Measurements from ENCODE around the gene IZUMO3.

- TF ChIP-seq CTCF (IDR thresholded peaks at IDR 0.05) (no peak), POLR2A (IDR thresholded peaks at IDR 0.05) (no peak)
Observed at GRCh38 chr9:24587883-24588282, 42.2 kb upstream of the IZUMO3 start.
